GM18502 (cell line): ENCODE data around the gene BTBD8.

Experiments used
- ATAC-seq: cut with Tn5 transposase; IDR thresholded peaks from one replicate; pipeline ENCODE4 v1.9.1; 2021; ENCODE audit warnings: mild to moderate bottlenecking; ENCODE audit not compliant: unreplicated experiment, poor library complexity

The BTBD8 gene

DNA sequence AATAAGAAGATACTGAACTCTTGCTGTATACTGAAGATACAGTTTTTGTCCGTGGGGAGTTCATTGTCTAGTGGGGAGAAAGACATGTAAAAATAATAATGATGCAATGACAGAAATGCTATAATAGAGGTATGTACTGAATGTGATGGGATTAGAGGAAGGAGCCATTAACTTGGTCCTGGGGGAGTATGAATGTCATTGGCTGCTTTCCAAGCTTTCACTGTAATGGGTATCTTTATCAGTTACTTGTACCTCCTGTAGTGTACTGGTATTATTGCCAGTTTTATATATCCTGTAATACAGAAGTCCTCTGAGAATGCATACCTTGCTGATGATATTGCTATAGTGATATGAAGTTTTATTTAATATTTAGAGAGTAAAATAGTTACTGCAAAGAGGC, 7.4 kb downstream of the BTBD8 start:
- no peak for ATAC-seq

DNA sequence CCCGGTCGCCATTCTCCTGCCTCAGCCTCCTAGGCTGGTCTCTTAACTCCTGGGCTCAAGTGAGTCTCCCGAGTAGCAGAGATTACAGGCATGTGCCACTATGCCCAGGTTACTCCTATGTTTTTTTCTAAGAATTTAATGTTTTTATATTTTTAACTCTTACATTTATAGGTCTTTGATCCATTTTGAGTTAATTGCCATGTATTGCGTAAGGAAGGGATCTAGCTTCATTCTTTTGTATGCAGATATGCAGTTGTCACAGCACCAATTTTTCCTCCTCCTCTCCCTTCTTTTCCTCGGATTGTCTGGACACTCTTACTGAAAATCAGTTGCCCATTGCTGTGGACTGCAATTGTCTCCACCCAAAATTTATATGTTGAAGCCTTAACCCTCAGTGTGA, 11.5 kb downstream of the BTBD8 start:
- no peak for ATAC-seq

DNA sequence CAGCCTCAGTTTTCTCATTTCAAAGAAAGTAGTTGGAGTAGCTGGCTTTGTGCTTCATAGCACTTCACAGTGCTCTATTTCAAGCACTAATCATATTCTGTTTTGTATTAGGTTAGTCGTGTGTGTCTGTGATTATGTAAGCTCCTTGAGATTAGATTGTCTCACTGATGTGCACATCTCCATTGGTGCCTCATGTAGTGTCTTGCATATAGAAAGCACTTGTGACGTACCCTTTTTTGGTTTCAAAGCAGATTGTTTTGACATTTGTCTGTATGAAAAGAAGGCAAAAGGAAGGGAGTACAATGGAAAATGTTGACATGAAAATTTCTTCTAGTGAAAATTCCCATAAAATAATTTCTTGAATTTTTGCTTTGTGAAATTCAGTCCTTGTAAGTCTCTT, 13.9 kb downstream of the BTBD8 start:
- no peak for ATAC-seq

DNA sequence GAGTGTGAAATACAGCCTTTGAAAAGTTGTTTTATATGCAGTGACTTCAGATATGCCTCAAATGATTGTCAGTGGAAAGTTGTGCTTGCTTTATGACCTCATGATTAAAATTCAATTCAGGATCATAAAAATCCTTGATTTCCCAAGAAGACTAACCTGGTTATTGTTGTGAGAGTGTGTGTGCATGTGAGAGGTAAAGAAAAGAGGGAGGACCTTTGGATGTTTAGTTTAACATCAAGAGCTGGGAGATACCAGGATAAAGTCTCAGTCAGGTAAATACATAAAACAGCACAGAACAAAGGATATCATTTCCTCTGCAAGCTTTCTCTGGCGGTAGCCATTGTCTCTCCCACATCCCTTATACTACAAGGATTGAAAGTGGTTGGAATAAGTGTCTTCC, 14.4 kb downstream of the BTBD8 start:
- ATAC-seq: no peak

DNA sequence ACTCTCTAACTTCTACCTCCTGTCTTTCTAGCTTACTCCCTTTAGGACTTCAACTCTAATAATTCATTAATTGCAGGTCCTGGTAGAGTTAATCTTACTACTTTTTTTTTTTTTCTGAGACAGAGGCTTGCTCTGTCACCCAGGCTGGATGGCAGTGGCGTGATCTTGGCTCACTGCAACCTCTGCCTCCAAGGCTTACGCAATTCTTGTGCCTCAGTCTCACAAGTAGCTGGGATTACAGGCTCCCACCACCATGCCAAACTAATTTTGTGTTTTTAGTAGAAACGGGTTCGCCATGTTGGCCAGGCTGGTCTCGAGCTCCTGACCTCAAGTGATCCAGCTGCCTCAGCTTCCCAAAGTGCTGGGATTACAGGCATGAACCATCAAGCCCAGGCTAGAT, 15.7 kb downstream of the BTBD8 start:
- ATAC-seq: no peak

DNA sequence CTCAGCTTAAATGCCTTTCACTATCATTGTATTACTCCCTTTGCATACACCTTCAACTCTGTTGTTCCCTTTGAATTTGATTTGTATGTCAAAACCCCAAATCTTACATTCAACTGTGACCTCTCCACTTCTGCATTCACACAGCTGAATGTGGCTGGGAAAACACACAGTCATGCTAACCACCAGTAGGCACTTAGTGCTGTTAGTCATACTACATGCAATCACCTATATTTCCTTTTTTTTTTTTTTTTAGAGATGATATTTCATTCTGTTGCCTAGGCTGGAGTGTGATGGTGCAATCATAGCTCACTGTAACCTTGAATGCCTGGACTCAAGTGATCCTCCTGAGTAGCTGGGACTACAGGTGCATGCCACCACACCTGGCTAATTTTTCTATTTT, 16.2 kb downstream of the BTBD8 start:
- ATAC-seq: no peak

DNA sequence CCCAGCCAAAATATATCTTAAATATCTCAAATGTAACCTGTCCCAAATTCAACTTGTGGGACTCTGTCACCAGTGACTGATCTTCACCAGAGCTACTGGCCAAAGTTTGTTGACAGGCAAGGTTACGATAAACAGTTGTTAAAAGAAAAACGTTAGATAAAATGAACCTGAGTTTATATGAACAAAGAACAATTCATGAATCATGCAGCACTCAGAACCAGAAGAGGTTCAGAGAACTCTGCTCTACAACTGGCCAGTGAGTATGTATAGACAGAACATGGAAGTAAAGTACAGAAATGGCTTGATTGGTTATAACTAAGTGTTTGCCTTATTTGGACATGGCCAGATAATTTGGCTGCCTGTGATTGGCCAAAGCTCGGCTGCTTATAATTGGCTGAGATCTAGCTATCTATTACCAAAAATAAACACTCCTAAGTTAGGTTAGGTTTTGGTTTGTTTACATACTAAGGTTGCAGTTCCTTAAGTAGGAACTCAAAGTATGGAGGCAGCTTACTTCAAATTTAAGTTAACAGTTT, 25.5 kb downstream of the BTBD8 start:
- no peak for ATAC-seq

DNA sequence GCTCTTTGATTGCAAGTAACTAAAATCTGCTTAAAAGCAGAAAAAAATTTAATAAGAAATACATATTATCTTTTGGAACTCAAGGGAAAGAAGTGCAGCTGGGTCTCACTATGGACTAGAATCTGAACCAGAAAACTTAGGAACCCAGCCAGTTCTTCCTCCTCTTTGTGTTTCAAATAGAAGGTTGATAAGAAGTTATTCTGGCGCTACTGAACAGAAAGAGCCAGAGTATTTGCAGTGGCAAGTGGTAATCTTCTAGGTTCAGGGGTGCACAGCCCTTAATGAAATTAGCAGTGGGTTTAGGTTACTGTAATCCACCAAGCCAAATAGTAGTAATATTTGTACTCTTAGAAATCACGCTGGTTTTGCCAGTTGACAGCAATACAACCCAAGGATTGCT, 28.5 kb downstream of the BTBD8 start:
- ATAC-seq: no peak

DNA sequence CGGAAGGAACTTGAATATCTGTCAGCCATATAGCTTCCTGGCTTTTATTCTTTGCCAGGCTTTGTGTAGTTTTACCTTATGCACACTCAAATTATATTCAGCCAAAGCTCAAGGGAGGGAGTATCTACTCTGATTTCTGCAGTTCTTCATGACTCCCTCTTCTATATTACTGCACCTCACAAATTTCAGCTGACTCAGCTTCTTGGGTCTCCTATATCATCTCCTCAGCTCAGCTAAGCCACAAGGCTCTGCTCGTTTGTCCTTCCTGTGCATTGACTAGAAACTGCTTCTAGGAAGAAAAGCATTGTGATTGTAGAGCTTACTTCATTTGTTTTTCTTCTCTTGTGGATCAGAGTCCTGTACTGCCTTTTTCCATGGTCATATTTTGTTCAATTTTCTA, 37.4 kb downstream of the BTBD8 start:
- no peak for ATAC-seq

DNA sequence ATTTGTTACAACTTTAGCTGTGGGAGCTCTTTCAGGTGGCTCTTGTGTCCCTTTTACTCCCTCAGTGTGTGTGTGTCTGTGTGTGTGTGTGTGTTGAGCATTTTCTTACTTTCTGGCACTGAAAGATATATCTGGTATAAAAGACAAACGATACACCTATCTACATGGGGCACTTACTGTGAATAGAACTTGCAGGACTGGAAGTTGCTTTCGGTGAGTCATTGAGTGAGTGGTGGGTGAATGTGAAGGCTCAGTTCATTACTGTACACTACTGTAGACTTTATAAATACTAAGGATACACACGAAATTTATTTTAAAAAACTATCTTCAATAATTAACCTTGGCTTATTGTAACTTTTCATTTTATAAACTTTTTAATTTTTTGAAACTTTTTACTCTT, 38.7 kb downstream of the BTBD8 start:
- no peak for ATAC-seq

DNA sequence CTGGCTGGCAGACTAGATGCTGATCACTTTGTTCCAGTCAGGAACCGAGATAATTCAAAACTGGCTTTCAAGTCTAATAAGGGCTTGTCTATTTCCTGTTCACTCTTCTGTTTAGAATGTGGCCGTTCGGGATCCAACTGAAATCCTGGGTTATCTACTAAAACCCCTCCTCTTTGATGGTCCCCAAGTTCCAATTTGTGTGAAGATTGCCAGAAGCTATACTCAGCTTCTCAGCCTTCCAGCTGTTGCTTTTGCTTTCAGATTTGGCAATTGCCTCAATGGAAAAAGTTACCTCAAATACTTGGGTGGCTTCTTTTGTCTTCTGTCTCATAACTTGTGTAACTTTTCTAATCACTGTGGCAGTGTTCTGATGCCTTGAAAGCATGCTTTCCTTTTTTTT, 43.7 kb downstream of the BTBD8 start:
- no peak for ATAC-seq

DNA sequence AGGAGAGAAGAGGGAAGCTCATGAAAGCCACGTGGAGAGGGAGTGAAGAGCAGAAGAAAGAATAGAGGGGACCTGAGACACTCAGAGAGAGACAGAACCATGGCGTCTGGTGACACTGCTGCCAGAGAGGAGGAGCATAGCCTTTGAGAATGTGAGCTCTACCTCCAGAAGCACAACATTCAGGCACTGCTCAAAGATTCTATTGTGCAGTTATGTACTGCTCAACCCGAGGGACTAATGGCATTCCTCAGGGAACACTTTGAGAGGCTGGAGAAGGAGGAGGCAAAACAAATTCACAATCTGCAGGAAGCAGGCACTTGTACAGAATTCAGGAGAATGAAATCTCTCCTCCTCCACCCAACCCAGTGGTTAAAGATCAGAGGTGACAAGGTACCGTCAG, 45.1 kb downstream of the BTBD8 start:
- no peak for ATAC-seq

DNA sequence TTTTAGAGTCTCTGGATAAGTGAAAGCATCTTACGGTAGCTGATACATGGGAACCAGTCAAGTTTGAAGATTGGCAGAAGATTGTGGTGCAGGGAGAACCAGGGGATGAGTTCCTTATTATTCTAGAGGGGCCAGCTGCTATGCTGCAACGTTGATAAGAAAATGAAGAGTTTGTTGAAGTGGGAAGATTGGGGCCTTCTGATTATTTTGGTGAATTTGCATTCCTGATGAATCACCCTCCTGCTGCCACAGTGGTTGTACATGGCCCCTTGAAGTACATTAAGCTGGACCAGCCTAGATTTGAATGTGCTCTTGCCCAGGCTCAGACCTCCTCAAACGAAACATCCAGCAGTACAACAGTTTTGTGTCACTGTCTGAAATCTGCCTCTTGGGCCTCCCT, 45.9 kb downstream of the BTBD8 start:
- no peak for ATAC-seq

DNA sequence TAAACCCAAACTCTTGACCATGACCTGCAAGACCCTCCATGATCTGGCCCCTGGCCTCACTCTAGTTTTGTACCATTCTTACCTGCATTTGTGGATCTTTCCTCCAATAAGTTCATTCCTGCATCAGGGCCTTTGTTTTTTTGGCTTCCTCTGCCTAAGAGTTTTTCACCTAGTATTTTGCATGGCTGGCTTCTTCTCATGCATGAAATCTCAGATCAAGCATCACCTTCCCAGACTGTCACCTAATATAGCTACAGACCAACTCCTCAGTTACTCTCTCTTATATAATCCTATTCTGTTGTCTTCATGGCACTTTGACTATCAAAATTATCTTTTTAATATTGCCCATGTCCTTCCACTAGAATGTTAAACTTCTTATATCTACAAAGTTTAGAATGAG, 54.2 kb downstream of the BTBD8 start:
- ATAC-seq: no peak

DNA sequence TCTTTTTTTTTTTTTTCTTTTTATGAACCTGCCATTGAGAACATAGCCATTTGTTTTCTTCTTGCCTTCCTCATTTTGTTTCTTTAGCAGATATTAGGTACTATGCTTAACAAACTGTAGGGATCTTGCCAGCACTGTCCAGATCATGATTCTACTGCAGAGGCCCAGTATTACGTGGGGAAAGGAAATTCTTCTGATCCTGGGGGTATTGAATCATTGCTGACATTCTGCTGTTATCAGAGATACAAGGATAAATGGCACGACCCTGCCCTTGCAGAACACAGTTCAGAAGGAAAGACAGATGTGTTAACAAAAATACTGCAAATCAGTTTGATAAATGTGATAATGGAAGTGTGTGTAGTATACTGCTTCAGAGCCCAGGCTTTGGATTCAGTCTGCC, 56.2 kb downstream of the BTBD8 start:
- no peak for ATAC-seq

DNA sequence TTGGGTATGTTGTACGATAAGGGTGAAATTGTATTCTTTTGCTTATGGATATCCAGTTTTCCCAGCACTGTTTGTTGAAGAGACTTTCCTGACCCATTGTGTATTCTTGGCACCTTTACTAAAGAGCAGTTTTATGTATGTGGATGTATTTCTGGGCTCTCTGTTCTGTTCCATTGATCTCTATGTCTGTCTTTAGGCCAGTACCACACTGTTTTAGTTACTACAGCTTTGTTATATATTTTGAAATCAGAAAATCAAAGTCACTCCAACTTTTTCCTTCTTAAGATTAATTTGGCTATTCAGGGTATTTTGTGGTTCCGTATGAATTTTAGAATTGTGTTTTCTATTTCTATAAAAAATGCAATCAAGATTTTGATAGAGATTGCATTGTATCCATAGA, 74.8 kb downstream of the BTBD8 start:
- no peak for ATAC-seq

DNA sequence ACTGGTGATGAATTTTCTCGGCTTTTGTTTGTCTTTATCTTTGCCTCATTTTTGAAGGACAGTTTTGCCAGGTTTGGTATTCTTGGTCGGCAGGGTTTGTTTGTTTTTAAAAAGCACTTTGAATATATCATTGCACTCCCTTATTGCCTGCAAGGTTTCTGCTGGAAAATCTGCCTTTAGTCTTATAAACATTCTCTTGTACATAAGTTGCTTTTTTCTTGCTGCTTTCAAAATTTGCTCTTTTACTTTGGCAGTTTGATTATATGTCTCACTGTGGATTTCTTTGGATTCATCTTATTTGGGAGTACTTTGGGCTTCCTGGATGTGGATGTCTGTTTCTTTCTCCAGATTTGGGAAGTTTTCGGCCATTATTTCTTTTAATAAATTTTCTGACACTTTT, 79.4 kb downstream of the BTBD8 start:
- ATAC-seq: no peak

DNA sequence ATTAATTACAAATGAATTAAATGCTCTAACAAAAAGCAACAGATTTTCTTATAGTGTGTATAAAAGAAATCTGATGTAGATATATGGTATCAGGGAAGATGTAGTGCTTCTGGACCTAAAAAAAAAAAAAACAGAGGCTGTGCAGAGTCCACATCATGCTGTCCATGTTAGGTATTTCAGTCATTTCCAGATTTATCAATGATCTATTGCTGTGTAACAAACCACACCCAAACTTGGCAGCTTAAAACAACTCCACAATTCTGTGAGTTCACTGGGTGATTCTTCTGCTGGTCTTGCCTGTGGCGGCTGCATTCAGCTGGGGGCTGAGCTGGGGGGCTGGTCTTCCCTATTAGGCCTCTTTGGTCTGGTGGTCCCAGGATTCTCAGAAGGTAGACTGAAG, 85.2 kb downstream of the BTBD8 start:
- no peak for ATAC-seq

DNA sequence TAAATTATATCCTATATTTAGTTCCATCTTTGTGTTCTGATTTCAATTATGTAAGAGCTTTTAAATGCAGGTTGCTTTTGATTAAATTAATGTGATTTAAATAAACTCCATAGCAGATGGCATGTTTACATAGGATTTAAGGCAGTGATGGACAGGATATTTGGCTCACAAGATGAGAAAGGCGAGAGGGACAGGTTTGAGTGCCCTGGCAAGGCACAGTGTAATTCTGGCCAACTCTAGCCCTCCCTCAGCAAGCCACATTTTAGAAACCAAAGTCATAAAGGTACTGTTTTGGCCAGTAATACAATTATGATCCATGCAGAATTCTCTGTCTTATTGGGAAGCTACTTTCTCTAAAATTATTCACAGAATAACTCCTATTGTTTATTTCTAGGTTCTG, 87.0 kb downstream of the BTBD8 start:
- no peak for ATAC-seq

DNA sequence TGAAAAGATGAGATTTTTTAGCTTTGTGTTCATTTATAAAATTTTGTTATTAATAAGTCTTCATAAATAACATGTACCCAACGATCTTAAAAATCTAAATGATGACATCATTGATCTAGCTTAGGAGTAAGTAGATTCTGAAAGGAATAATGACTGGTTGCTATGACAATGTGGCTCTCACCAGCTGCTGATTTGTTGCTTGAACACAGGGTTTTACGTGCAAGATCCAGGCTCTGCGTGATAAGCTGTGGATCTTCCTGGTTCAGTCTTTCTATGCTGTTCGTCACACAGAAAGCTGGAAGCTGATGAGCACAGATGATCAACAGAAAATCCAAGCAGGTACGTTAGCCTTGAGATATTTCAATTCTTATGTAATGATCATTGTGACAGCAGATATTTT, 88.5 kb downstream of the BTBD8 start:
- no peak for ATAC-seq

DNA sequence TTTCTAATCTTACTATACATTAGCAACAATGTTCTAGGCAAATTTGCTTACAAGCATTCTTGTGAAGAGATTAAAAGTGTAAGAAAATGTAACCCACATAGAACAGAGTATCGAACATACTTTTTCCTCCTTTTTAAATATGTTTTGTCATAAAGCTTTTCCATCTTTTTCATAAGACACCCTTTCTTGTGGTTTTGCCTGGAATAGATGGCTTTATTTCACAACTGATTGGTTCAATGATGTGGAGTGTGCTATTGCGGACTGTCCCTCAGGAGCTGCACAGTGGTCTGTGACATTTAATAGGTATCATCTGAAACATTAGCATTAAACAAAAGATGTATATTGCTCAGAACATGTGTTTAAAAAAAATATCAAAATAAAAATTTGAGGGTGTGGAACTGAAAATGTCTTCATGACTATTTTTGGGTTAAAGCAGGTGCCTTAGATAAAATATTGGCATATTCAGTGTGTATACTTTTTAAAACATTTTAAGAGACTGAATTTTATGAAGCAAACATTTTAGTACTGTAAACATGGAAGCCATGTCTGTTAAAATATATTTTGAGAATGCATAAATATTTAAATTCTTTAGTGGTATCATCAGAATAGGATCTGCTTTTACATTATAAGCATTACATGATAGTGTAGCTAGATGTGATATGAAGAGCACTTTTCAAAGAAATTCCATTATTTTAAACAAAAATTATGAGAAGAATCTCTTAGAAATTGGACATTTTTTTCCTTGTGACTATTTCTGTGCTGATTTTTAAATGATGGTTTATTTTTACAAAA, 89.3 kb downstream of the BTBD8 start:
- no peak for ATAC-seq

DNA sequence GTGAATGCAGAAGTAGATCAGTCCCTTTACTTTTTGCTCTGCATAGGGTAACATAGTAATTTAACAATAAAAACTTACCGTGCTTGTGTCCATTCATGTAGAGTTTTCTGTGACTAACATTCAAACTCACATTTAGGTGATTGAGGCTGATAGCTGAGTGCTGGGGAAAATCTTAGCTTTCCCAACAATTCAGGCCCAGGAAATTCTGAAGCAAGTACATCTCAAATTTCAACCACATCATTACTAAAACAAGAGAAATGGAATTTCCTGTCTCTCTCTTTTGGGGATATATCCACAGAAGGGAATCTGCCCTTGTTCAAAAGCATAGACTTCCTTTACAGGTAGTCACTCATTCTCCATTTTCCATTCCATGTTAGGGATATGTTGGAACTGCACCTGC, 104.5 kb downstream of the BTBD8 start:
- no peak for ATAC-seq

DNA sequence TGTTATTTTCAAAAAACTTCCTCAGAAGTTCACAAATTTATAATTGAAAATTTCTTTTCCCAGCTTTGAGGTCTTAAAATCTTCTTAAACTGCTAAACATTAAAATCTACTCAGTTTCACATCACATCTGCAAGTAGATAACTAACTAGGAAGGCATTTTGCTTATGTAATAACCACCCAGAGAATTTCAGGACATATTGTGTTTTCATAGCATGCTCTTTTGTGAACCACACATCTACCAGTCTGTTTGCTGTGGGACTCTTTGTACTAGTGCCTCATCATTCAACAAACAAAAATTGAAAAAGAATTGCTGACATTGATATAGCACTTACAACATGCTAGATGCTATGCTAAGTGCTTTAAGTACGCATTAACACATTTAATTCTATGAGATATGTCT, 105.9 kb downstream of the BTBD8 start:
- no peak for ATAC-seq
